ENCODE data around the gene GALM.
"Not testable (repeated sequence)": the region's sequence is repeated elsewhere in the genome, so short reads cannot be mapped to it uniquely, and the experiment has no call there.

GALM gene

GRCh38 chr2:38743672-38744398 is 77.9 kb downstream of the GALM start:
- no peak for DNase-seq

- no peak for DNase-seq
Observed at GRCh38 chr2:38744399-38744780, 78.5 kb downstream of the GALM start.

- no peak for DNase-seq
Observed at GRCh38 chr2:38745267-38745666, 79.4 kb downstream of the GALM start.

GRCh38 chr2:38747007-38747424 is 81.1 kb downstream of the GALM start:
- no peak for DNase-seq

- DNase-seq, result no peak
Observed at GRCh38 chr2:38747819-38748218, 81.9 kb downstream of the GALM start.

GRCh38 chr2:38748391-38748790 is 82.5 kb downstream of the GALM start:
- DNase-seq, result no peak

GRCh38 chr2:38748943-38749804 is 83.3 kb downstream of the GALM start:
- no peak for DNase-seq

GRCh38 chr2:38750011-38750890 is 84.3 kb downstream of the GALM start:
- DNase-seq, result peak; percentile 71

- DNase-seq, result peak; percentile 97
Observed at GRCh38 chr2:38750891-38751595, 85.1 kb downstream of the GALM start, which contains the start of gene SRSF7. Gene SRSF7, minus strand, starts transcription at chr2:38751361. Its CDS starts 105 bp downstream, at chr2:38751256.

- no peak for DNase-seq
Observed at GRCh38 chr2:38751596-38752410, 85.9 kb downstream of the GALM start.

- DNase-seq, result no peak
Observed at GRCh38 chr2:38754049-38754448, 88.1 kb downstream of the GALM start.

GRCh38 chr2:38754506-38754905 is 88.6 kb downstream of the GALM start:
- DNase-seq, result no peak

- DNase-seq, result not testable (repeated sequence)
Observed at GRCh38 chr2:38755891-38756290, 90.0 kb downstream of the GALM start.

GRCh38 chr2:38763228-38763627 is 97.3 kb downstream of the GALM start:
- DNase-seq, result no peak

- DNase-seq, result no peak
Observed at GRCh38 chr2:38763728-38764127, 97.8 kb downstream of the GALM start.

GRCh38 chr2:38765149-38765548 is 99.2 kb downstream of the GALM start:
- DNase-seq, result no peak

GRCh38 chr2:38765551-38765950 is 99.6 kb downstream of the GALM start:
- DNase-seq, result no peak

GRCh38 chr2:38771632-38772031 is 105.7 kb downstream of the GALM start:
- peak; percentile 42 for DNase-seq

GRCh38 chr2:38775097-38775920 is 109.4 kb downstream of the GALM start:
- no peak for DNase-seq

- DNase-seq, result no peak
Observed at GRCh38 chr2:38775921-38776225, 110.0 kb downstream of the GALM start.

GRCh38 chr2:38776531-38776930 is 110.6 kb downstream of the GALM start:
- DNase-seq, result no peak
